Hepatocyte (in vitro differentiated cells): ENCODE results near the gene GLI3.

Experiments
- CTCF ChIP-seq: fragments of 200-600 bp; sonication (generic); IDR thresholded peaks from 2 replicates; pipeline ENCODE4 v1.5.1; 2016; ENCODE audit warnings: antibody characterized with exemption, mild to moderate bottlenecking; ENCODE audit not compliant: poor library complexity
- EZH2 ChIP-seq: fragments of 200-600 bp; sonication (generic); IDR thresholded peaks from 2 replicates; pipeline ENCODE4 v1.6.1; 2016; ENCODE audit warnings: antibody characterized with exemption, mild to moderate bottlenecking, borderline replicate concordance
- EZH2phosphoT487 ChIP-seq: fragments of 200-600 bp; sonication (generic); IDR thresholded peaks from one replicate; pipeline ENCODE4 v1.6.1; 2018; ENCODE audit warnings: antibody characterized with exemption, mild to moderate bottlenecking, low read depth, moderate library complexity; ENCODE audit not compliant: unreplicated experiment, severe bottlenecking

- TF ChIP-seq CTCF (no peak), EZH2 (no peak), EZH2phosphoT487 (no peak)
Measured at GRCh38 chr7:41912426-41912825, 324.6 kb downstream of the GLI3 start.
